Measurements from ENCODE around the gene FCHSD2.
"Not testable (repeated sequence)": the region's sequence is repeated elsewhere in the genome, so short reads cannot be mapped to it uniquely, and the experiment has no call there.

FCHSD2 gene

DNA sequence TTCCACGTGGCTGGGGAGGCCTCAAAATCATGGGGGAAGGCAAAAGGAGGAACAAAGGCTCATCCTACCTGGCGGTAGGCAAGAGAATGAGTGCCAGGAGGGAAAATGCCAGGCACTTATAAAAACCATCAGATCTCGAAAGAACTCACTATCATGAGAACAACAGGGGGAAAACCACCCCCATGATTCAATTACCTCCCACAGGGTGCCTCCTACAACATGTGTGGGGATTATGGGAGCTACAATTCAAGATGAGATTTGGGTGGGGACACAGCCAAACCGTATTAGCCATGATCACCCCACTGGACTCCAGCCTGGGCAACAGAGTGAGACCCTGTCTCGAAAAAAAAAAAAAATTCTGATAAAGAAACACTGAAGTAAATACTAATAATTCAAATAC lies 87.1 kb downstream of the FCHSD2 start:
- no peak for DNase-seq

DNA sequence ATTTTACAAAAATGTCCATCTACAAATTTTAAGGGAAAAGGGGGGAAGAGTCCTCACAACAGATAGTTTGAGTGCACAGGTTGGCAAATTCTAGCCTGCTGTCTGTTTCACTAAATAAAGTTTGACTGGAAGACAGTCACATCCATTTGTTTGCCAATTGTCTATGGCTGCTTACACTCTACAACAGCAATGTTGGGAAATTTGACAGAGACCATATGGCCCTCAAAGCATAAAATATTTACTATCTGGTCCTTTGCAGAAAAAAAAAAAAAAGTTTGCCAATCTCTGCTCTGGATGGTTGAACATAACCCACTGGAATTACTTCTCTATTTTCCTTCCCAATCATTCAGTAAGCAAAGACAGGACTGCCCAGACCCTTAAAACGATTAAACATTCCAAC lies 88.2 kb downstream of the FCHSD2 start:
- no peak for DNase-seq

DNA sequence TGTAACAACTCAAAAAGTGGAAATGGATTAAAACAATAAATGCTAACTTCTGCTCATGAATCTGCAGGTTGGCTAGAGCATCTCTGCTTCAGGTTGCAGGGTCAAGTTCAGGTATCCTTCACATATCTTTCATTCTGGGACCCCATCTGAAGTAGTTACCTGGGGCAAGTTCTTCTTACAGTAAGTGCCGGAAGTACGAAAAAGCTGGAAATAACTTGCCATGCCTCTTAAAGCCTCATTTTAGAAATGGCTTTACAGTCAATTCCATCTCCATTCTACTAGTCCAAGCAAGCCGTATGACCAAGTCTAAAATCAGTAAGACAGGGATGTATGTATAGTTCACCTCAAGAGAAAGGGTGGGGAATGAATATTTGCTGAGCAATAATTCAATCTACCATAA lies 93.7 kb downstream of the FCHSD2 start:
- no peak for DNase-seq

DNA sequence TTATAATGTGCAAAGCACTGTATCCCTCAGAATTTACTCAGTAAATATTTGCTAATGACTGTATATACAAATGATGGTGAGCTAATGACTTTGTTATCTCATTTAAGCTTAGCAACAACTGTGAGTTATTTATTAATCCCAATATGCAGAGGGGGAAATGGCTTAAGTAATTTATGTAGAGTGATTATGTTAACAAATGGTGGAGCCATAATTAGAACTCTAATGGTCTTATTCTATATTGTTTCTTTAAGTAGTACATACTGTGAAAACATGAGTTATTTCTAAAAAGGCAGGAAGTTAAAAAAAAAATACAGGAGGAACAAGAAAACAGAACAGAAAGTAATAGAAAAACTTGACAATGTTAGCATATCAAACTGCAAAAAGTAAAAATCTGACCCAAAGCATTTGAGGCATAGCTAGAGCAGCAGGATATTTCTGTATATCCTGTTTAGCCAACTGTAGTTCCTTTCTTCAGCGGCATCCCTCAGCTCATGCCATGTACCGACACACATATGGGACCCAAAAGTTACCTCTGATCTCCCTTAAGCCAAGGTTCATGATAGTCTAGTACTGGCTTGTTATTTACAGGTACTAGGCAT lies 94.2 kb downstream of the FCHSD2 start:
- DNase-seq = no peak

DNA sequence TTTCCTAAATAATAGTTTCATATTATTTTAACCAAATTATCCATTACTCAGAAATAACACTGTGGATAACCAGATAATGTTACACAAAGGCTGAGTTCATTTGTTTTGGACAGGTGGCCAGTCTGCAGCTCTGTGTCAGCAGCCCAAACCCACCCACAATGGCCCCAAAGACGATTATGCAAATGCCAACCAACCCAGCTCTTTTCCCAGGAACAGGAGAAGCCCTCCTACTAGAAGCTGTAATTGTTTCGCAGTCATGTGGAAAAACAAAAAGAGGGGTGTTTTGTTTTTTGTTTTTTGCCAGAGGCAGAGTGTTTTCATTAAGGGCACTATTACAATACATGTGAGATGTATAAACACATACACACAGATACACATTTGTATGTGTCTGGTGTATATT lies 102.1 kb downstream of the FCHSD2 start:
- DNase-seq = no peak

DNA sequence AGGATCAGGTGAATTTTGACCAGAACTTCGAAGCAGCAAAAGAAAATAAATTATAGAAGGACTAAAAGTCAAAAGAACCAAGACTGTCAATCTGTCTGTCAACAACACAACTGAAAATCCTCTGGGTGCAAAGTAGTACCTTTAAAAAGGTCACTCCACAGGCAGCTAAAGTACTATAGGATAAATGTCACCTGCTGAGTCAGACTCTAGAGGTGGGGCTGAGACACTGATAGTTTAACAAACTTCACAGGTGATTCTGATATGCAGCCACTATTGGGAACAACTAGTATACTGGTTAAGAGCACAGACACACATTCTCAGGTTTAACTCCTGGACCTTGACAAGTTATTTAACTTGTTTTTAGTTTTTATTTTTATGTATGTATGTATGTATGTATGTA lies 107.3 kb downstream of the FCHSD2 start:
- no peak for DNase-seq

DNA sequence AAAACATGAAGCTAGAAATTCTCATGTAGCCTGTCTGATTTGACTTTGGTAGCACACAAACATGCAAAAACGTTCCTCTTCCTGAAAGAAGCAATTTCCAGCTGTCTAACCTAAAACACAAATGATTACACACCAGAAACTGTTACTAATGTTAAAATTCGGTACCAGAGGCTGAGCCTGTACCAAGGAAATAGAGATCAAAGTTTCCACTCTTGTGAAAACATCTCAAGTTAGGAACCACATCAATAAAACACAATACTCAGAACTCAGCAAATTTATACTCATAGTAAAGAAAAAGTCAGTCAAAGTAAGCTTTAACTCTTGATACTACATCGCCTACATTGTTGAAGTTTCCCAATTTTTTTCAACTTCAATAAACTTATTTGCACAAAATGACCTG lies 107.8 kb downstream of the FCHSD2 start:
- no peak for DNase-seq

DNA sequence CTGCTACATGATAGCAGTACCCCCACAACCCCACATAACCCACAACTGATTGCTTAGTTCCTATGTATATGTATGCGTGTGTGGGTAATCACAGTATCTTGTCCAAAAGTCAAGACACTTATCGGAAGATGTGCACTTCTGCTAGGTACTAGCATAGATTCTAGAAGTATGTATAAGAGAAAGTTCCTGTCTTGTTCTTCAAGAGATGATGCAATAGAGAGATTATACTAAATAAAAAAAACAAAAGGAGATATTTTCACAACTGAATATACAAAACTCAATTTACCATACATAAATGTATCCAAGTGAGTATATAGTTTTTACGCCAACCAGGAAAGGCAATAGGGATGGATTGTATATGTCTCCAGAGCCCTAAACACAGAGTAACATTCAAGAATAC lies 112.0 kb downstream of the FCHSD2 start:
- no peak for DNase-seq

DNA sequence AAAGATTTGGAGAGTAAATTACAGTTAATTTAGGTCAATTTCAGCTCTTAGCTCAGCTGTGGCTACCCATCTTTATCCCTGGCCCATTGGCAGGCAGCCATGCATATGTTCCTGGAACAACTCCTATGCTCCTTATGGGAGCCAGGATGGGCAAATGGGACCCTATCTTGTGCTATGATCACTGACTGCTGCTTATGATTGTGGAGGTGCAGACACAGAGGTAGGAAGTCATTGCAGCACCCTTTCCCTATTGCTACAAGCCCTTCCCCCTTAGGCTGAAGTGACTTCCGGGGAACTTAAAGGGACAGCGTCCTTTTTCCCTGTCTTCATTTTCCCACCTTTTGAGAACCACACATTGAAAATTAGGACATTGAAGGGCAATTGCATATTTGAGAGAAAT lies 112.7 kb downstream of the FCHSD2 start:
- DNase-seq = no peak

DNA sequence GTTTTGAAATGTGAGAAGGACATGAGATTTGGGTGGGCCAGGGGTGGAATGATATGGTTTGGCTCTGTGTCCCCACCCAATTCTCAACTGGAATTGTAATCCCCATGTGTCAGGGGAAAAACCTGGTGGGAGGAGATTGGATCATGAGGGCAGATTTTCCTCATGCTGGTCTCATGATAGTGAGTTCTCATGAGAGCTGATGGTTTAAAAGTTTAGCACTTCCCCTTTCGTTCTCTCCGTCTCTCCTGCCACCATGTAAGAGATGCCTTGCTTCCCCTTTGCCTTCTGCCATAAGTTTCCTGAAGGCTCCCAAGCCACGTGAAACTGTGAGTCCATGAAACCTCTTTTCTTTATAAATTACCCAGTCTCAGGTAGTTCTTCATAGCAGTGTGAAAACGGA lies 113.5 kb downstream of the FCHSD2 start:
- no peak for DNase-seq

DNA sequence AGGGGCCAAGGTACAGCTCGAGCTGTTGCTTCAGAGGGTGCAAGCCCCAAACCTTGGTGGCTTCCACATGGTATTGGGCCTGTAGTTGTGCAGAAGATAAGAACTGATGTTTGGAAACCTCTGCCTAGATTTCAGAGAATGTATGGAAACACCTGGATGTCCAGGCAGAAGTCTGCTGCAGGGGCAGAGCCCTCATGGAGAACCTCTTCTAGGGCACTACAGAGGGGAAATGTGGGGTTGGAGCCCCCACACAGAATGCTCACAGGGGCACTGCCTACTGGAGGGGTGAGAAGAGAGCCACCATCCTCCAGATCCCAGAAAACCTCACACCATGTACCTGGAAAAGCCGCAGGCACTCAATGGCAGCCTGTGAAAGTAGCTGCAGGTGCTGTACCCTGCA lies 114.3 kb downstream of the FCHSD2 start:
- not testable (repeated sequence) for DNase-seq

DNA sequence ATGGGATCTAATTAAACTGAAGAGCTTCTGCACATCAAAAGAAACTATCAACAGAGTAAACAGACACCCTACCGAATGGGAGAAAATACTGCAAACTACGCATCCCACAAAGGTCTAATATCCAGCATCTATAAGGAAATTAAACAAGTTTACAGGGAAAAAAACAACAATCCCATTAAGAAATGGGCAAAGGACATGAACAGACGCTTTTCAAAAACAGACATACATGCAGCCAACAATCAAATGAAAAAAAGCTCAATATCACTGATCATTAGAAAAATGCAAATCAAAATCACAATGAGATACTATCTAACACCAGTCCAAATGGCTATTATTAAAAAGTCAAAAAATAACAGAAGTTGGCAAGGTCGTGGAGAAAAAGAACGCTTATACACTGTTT lies 117.5 kb downstream of the FCHSD2 start:
- DNase-seq = no peak

DNA sequence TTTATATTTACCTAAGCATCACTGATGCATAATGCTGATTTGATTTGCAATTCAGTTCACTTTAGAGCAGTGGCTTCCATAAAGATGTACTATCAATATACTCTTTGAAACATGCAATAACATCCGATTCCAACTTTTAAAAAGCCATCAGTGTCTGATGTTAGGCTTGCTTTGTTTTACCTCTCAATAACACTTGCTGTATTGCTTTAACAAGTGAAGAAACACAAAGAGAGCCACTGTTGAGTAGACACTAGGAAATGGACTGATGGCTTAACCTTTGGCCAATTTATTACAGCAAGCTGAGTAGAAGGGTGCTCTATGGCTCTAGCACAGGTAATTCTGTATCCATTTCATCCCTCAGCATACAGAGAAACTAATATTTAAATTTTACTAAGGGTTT lies 122.1 kb downstream of the FCHSD2 start:
- DNase-seq = no peak

DNA sequence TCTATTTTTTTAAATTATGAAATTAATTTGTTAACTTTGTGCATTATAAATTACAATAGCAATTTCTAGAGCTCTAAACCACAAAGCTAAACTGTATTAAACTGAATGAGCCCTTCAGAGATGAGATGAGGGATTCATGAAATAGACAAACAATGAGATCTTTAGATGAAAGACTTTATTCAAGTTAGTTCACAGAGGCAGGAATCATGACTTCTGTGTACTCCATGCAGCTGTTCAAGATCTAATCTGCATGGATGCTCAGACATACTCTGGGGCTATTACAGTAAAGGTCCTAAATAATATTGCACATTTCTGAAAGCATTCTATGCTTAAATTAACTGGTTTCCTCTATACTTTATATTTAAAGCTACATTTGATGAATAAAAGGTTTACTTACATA lies 122.7 kb downstream of the FCHSD2 start:
- no peak for DNase-seq

DNA sequence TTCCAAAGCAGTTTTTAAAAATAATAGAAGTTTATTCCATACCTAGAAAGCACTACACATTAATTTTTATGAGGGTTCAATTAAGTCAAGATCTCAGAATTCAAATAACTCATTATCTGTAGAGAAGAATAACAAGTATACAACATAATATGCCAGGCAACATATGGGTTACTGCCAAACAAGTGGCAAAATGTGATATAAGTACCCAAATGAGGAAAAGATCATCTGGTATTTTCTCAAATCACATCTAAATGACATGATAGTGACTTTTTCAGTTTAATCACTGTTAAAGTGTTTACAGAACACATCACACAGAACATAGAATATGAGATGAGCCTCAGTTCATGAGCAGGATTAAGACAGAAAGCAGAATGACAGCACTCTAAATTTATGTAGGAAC lies 123.3 kb downstream of the FCHSD2 start:
- DNase-seq = no peak

DNA sequence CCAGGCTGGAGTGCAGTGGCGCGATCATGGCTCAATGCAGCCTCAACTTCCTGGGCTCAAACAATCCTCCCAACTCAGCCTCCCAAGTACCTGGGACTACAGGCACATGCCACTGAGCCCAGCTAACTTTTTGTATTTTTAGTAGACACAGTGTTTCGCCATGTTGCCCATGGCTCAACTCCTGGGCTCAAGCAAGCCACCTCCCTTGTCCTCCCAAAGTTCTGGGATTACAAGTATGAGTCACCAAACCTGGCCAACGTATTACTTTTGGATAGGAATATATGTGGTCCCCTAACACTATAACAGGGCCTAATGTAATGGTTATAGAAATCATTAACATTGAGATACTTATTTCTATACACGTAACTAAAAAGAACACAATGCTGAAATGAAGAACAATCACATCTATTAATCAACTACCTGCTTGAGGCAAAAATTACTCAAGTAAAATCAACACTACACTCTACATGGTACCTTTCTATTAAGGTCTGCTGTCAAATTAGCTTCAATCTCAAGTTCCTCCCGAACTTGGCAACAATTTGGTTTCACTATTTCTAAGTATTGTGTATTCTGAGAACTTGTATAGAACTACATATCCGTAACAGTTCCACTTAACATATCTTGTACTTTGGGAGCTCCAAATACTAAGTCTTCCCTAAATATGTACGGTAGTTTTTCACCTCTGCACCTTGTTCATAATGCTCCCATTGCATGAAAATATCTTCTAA lies 124.9 kb downstream of the FCHSD2 start:
- DNase-seq = no peak

DNA sequence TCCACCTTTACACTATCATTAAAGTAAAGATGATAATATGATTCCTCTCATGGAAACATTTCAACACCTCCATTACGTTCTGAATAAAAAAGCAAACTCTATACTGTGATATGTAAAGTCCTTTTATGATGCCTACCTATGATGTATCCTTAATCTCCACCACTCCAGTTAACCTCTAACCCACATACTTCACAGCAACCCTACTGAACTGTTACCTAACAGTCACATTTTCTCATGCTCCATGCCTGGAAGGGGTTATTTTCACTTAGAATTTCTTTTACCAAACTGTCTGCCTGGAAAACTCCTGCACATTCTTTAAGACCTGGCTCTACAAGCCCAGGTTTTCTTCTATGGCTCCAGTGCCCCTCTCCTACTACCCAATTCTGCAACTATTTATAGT lies 129.1 kb downstream of the FCHSD2 start:
- no peak for DNase-seq

DNA sequence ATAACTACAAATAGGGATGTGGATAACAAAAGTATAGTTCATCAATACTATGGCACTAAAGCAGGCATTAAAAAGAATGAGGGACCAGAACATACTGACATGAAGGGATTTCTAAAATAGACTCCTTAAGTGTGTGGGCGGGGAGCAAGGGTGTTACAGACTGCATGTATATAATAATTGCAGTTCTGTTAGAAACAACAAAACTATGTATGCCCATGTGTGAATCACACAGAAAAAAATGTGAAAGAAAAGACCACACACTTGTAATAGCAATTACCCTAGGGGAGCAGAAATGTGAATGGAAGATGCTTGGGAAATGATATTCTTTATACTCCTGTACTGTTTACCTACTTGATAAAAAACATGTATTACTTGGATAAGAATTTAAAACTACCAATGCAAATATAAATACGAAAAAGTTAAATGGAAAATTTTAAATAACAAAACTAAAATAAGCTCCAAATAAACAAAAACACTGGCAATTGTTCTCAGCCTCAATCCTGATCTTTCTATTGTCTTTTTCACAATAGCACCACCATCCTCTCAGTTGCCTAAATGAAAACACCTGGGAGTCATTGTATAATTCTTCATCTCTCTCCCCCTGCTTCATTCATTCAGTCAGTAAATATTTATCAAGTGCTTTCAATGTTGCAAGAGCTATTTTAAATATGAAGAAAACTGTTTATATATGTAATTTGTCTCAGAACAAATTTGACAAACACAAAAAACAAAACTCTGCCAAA lies 129.8 kb downstream of the FCHSD2 start:
- no peak for DNase-seq

DNA sequence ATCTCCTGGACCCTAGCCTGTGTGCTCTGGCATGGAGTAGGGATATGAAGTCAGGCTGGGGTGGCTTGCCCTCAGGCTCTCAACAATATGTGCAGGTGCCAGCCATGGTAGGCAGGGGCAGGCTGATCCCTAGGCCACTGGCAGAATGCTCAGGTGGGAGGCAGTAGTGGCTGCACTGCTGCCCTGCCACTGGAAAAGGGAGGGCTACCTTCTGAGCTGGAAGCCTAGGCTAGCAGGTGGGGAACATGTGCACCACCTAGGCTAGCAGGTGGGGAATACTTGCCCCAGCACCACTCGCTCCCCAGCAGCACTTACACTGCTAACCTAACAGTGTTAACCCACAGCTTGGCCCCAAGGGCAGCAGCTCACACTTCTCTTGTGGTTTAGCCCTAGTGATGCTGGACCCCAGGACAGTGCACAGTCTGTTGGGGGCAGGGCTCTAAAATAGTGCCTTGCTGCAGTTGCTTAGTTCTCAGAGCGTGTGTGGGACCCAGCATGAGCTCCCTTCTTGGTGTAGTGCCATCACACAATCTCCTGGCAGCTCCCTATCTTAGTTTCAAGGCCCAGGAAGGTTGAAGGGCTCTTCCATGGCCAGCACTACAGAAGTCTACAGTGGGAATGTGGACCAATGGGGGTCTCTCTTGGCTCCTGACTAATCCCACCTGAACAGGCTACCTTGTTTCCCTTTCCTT lies 130.8 kb downstream of the FCHSD2 start:
- no peak for DNase-seq

DNA sequence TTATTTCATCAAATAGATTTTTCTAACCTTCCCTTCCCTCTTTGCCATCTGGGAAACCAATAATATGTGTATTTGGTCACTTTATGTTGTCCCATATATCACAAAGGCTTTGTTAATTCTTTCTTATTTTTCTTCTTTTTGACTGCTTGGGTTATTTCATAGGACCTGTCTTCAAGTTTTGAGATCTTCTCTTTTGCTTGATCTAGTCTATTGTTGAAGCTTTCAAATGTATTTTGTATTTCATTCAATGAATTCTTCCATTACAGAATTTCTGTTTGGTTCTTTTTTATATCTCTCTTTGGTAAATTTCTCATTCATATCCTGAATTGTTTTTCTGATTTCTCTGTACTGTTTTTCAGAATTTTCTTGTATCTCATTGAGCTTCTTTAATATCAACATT lies 132.1 kb downstream of the FCHSD2 start:
- no peak for DNase-seq

DNA sequence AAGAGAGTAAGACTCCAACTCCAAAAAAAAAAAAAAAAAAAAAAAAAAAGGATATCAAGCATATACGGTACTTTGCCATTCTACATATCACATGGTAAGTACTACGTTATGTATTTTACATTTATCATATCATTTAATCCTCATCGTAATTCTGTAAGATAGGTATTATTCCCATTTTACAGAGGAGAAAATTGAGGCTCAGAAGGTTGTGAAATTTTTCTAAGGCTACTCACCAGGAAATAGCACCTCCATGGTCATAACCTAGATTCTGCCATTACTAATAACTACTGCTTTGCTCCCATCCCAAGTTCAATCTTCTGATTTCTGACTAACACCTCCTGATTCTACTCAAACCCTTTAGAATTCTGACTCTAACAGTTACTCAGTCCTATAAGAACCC lies 138.0 kb downstream of the FCHSD2 start:
- no peak for DNase-seq

DNA sequence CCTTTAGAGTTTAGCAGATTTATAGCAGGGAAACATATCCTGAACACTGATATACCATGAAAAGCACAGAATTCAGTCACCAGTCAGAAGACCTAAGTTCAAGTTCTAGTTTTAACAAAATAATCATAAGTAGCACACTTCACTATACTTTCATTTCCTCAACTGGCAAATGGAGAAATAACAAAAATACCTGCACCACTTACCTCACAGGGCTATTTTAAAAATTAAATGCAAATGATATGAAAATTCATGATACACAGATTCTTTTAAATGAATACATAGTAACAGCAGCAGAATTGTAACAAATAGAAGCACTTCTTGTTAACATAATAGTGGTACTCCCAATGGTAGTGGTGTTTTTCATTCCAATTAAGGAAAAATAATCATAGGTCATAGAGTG lies 139.0 kb downstream of the FCHSD2 start:
- DNase-seq = no peak

DNA sequence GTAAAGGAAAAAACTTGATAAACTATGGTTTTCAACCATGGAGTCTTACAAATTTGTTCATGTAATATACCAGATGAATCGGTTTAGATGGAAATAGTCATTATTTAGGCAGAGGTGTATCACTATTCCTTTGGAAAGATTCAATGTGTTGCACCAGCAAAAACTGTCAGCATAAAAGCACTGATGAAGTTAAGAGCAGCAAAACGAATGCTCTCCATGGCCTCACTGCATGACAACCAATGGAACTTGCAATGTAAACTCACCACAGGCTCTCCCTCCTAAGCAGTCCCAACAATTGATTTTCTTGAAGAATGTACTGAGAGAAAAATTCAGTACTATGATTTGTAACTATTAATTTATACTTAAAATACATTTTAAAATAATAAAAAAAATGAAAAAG lies 139.9 kb downstream of the FCHSD2 start:
- no peak for DNase-seq

DNA sequence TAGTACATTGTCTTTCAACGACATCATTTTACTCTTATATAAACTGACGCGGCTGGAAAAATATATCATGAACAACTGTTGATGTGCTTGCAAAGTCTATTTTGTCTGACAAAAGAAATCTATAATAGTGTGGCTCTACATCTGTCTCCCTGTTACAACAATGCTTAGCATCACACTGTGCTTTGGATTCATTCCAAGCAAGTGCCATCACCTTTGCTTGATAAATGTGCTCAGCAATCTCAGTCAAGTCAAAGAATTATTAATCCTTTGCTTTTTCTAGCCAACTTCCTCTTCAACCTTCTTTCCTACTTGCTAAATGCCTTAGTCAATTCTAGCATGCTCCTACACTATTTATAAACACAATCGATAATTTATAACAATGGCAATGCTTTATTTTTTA lies 140.5 kb downstream of the FCHSD2 start:
- DNase-seq = no peak
